GM21737 (cell line): ENCODE results near the gene ZNF598.

Experiments used
- ATAC-seq: cut with Tn5 transposase; IDR thresholded peaks from one replicate; pipeline ENCODE4 v1.9.1; 2021; ENCODE audit warnings: mild to moderate bottlenecking, moderate library complexity; ENCODE audit not compliant: unreplicated experiment

Gene ZNF598

DNA sequence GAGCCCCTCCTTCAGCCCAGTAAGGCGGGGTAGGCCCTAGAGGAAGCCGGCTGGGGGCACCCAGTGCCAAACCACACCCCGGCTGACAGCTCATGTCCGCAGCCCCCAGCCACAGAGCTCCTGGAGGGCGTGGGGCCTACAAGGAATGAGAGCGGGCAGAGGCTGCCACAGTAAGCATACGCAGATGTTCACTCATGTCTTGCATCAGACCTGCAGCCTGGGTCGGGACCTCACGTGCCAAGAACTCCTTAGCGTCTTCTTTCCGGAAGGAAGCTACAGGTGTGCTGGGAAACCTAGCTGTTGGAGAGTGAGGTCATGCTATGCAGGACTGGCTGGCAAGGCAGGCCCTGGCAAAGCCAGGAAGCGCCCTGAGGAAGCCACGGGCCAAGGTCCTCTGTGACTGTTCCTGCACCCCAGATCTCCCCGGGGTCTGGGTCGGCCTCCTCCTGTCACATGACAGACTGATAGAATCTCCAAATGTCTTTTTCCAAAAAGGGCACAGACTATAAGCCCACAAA, 1.6 kb downstream of the ZNF598 start:
- no peak for ATAC-seq

DNA sequence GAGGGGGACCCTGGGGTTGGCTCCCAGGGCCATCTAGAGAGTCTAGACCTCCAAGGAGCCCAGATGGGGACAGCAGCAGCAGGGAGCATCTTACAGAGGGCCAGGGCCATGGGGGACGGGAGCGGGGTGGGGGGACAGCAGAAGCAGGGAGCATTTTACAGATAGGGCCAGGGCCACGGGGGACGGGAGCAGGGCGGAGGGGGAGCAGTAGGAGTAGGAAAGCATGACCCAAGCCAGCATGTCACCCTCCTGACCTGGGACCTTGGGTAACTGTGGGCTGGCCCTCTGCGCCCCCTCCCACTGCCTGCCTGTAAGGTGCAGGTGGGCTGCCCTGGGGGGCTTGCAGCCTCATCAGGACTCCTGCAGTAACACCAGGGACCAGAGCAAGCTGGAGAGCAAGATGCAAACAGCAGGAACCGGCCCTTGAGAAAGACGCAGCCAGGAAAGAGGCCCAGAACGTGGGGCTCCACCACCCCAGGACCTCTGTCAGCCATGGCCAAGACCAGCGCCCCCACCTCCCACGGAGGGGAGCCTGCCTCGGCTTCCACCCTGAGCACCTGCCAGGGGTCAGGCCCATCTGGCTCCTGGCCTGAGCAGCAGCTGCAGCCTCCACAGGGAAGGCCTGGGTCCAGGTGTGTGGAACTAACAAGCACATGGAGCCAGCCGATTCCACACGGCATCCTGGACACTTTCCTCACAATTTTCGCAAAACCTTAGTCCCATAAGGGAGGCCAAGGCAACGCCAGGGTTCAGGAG, 2.4 kb downstream of the ZNF598 start:
- no peak for ATAC-seq

DNA sequence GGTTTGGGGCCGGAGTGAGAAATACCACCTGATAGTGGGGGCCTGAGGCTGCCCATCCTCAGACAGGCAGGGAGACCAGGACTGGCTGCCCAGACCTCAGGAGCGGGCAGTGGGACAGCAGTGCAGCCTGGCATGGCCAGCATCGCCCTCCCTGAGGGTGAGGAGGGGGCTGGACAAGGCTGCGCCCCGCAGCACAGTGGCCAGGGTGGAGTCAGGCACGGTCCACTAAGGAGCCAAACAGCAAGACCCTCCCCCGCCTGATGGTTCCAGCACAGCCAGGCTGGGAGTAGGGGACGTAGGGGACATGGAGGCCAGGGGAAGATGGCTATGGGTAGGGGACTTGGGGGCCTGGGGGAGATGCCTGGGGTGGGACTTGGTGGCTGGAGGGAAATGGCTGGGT, 3.3 kb downstream of the ZNF598 start:
- ATAC-seq = no peak

DNA sequence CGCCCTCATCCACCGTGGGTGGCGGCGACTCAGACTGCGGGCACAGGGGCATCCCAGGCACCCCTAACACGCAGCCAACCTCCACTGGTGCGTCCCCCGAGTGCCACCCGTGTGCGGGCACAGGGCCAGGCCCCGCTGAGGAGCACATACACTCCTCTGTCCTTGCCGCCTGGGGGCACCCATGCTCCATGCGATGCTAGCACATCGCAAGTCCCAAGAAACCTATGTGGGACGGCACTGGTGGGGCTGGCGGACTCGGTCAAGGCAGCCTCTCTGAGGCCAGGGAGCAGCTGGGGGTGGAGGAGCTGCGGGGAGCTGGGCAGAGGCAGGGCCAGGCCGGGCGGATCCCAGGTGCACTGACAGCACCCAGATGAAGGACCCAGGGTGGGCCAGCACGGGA, 4.0 kb downstream of the ZNF598 start:
- no peak for ATAC-seq

DNA sequence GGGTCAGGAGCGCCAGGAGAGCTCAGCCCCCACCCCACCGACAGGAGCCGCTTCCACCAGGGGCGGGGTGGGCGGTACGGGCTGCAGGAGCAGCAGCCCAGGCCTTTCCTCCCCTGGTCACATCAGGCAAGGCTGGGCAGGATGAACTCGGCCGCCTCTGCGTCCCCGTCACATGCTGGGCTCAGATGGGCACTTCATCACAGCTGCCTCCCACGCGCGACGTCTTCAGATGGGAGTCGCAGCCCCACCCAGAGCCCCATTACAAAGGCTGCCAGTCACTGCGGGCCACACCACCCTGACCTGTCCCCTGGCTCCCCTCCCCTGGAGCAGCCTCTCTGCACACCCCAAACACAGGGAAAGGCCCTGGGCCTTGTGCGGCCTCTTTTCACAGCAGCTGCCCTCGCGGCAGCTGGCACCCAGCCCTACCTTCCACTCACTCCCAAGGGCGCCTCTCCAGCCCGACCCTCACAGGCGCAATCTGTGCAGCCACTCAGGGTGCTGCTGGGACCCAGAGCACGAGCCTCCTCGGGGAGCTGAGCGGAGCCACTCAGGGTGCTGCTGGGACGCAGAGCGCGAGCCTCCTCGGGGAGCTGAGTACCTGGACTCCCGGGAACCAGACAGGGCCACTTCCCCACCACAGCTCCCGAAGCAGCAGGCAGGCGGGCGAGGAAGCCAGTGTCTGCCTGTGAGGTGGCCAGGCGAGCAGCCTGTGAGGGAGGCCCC, 4.7 kb downstream of the ZNF598 start:
- ATAC-seq = no peak

DNA sequence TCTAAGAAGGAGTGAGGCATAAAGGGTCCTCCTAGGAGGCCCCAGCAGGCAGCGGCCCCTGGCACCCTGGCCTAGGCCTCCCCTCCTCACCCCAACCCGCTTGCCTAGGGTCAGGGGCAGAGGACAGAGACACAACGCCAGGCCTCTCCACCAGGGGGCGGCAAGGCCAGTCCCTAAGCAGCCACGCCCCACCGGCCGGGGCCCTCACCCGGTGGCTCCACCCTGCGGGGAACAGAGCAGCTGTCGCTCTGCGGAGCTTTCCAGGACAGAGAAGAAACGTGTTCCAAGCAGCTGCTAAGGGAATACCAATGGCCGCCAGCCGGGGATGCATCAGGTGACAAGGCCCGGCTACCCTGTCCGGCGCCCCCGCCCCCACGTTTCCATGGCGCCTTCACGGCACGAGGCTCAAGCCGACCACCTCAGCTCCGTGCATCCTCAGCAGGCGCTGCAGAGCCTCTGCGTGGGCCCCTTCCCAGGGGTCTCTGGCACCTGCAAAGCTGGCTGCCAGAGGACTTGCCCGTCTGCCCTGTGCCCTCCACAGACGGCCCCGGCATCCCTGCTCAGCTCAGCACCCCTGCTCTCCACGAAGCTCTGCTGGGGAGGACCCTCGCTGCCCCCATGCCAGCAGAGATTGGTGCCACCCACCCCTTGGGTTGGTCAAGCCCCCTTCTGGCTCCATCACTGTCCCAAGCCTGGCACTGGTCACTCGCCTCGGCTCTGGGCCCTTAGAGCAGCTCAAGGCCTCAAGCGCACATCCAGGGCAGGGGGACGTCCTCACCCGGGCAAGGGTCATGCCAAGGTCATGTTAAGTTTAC, 5.6 kb downstream of the ZNF598 start:
- ATAC-seq = peak; percentile 48

DNA sequence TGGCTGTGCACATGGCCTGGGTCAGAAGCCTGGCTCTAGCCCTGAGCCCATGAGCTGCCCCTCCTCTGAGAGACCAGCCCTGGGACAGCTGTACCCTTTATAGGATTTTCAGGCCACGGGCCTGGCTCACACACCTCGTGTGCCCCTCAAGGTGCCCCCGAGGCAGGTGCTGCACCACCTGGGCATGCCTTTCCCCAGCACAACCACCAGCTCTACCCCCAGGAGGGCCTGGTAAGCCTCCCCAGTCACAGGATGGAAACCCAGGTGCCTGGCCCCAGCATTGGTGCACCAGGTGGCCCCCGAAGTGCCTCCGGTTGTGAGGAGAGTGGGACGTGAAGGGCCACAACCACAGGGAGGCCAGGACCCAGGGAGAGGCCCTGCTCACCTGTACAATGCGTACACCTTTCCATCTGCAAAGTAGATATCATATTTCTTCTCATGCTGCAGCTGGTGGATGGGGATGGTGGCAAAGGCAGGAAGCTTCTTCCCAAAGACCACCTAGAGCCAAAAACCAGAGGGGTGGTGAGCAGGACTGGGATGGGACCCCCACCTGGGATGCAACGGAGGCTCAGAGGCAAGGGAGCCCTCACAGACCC, 6.3 kb downstream of the ZNF598 start:
- no peak for ATAC-seq

DNA sequence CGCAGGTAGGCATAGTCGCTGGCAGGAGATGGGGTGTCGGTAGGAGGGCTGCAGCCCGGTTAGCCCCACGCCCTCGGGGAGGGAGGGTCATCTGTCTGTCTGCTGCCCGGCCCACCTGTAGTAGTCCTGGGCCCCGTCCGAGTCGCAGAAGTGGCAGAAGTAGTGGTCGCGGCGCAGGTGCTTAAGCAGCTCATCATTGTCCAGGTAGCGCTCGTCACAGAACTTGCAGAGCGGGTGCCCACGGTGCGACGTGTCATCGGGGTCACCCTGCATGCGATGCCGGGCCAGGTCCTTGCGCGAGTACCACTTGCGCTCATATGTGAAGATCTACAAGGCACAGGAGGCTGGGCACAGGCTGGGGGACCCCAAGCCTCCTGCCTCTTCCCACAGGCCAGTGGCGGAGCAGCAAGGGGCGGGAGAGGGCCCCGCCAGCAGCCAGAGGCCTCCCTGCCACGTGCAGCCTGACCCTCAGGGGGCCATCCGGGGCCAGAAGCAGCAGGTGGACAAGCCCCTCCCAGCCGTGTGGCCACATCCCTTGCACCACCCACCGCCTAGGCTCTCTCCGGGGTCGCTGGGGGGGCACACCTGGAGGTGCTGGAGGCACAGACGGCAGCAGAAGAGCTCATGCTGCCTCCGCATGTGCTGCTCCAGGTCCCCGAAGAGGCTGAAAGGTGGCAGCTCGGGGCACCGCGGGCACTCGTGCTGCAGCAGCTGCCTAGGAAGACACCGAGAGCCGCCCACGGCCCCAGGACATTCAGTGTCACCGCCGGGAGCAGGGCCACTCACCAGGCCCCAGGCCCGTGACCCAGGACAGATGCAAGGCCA, 7.0 kb downstream of the ZNF598 start:
- no peak for ATAC-seq

DNA sequence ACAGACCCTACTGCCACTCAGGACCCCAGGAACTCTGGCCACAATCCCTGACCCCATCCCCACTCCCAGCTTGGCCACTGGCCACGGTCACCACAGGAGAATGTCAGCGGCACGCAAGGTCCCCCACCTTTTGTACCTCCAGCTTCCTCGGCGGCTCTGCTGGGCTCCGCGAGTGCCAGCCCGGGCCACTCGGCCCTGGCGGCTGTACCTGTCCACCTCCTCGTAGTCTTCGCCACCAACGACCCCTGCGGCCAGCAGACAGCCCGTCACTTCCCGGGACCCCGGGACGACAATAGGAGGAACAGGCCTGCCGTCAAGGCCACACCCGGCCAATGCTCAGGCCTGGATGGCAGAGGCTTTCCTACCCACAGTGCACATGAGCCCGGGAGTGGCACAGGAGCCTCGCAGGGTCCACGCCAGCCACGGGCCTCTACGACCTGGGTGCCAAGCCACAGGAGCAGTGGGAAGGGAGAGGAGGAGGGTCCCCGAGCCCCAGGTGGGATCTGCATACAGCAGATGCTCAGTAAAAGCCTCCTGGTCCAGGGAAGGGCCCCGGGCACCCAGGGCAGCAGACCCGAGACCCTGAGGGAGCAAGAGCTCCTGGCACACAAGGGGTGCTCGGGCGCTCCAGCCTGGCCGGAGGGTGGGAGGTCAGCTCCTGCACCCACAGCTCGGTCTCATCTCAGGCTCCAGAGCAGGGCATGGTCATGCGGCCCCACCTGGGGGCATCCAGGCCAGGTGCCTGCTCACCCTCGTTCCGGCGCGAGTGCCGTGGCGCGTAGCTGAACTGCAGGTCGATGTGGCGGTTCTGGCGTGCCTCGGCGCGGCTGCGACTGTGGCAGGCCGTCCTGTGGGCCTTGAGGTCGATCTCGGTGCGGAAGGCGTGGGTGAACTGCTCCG, 7.9 kb downstream of the ZNF598 start:
- no peak for ATAC-seq

DNA sequence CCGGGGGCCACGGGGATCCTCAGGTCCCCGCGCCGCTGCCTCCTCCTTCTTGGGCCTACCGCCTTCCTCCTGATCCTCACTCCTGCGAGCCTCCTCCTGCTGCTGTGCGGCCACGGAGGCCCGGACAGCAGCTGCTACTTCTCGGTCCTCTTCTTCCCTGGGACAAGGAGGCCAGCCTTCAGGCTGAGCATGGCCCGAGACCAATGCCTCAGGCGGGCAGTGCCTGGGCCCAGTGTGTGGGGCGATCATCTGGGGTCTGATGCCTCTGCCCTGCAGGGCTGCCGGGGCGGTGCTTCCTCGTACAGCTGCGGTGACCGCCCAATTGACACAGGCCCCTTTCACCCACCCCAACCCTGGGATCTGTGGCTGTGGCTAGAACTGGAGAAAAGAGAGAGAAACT, 8.6 kb downstream of the ZNF598 start:
- ATAC-seq = no peak

DNA sequence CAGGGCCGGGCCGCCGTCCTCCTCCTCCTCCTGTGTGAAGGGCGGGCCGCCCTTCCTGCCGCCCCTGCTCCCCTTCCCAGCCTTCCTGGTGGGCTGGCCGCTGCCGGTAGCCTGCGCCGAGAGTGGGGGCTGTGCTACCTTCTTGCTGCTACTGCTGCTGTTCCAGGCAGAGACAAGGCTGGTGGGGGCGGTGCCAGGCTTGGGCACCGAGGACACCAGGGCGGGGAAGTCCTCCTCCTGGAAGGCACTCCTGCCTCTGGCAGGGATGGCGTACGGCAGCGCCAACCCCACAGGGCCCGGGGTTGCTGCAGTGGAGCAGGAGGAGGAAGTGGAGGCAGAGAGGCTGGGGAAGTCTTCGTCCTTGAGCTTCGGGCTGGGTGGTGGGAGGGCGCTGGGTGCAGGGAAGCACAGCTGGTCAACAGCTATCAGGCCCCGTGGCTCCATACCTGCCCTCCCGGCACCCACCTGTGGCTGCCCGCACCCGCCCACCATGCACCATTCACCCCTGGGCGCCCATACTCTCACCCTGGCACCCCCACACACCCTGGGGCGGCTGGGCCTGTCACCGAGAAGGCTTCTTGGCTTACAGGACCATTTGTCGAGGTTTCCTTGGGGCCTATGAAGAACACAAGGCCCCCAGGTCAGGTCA, 9.6 kb downstream of the ZNF598 start:
- ATAC-seq = no peak

DNA sequence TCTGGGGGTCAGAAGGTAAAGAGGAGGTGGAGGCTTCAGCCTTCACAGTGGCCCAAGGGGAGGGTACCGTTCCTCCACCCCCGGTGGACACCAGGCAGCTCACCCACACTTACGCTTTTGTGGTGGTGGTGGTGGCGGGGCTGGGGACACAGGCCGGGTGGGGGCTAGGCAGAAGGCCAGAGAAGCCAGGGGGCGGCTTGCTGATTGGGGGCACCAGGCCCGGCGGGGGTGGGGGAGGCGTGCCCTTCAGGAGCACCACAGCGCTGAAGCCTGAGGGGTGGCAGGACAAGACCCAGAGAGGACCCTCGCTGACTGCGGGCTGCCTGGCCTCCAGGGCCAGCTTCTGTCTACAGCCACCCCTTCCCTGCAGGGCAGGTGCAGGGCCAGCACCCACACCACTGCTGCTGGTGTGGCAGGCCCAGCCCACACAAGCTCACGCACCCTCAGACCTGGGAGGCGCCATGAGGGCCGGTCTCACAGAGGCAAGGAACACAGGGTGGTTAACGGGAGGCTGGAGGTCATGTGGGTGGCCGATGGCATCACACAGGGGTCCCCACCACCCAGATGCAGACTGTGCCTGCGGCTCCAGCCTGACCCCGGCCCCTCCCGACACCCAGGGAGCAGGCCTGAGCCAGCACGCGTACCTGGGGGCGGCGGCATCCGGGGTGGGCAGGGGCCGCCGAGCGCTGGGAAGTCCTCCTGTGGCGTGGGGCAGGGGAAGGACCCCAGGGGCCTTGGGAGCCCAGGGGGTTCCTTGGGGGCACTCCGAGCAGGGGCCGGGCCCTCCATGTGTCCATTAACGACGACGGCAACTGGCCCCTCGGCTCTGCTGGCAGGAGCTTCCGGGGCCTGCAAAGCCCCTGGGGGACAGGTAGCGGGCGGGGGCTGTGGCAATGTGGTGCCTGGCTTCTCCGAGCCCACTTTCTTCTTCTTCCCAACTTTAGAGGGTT, 10.5 kb downstream of the ZNF598 start:
- no peak for ATAC-seq

DNA sequence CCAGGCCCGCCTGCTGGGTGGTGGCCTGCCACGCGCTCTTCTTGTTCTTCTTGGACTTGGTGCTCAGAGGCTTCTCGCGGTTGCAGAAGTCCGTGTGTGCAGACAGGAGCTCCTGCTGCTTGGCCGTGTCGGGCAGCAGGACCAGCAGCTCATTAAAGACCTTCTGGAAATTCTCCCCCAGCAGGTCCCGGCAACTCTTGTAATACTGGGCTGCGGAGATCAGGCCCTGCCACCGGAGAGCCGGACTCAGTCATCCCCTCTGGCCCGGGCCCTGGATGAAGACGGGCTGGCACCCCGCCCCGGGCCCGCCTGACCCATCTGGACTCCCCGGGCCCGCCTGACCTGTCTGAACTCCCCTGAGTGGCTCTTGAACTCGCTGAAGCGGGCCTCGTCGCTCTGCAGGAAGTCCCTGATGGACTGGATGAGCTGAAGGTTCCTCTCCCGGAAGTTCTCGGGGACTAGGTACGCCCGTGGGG, 11.2 kb downstream of the ZNF598 start:
- ATAC-seq = no peak

DNA sequence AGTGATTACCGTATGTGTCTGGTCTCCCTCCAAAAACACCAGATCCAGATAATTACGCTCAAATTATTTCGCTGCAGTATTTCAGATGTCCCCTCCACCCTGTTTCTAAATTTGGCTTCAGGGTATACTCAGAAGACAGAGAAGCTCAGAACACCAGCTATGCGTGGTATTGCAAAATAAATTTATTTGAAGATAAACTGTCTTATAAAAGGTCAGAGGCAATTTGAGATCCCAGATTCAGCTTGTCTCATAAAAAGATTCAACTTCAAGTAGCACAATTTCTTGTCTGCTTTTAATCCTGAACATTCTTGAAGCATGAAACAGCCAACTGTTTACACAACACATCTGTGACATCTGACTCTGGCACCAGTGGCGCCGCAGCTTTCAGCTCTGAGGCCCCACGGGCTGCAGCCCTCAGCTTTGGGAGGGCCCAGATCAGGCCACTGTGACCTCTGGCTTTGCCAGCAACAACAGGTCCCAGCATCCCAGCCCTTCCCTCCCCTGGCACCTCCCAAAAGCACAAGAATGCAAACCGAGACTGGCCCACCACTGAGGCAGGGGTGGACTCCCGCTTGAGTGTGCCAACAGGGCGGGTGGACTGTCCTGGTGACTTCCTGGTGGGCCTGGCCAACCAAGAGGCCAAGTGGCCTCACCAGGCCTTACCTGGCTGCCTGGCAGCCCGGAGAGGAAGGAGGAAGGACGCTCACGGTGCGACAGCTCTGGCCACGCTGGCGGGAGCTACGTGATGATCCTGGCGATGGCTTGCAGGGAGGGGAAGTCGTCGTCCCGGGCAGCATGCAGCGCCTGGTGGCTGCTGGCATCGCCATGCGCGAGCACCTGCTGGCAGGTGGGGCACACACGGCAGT, 11.9 kb downstream of the ZNF598 start:
- no peak for ATAC-seq

DNA sequence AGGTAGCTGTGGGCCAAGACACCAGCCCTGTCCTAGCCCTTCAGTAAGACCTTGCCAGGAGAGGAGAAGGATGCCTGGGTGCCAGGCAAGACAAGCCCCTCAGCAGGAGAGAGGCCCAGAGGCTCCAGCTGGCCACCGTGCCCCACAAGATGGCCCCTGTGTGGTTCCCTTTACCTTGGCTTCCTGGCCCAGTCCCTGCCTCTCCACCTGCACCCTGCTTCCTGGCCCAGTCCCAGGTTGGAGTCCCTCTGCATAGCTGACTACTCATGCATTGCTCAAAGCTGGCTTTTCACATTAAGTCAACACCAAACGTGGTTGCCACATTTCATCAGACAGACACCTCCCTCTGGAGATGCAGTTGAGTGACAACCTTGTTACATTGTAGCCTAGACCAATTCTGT, 15.9 kb downstream of the ZNF598 start:
- ATAC-seq = no peak

DNA sequence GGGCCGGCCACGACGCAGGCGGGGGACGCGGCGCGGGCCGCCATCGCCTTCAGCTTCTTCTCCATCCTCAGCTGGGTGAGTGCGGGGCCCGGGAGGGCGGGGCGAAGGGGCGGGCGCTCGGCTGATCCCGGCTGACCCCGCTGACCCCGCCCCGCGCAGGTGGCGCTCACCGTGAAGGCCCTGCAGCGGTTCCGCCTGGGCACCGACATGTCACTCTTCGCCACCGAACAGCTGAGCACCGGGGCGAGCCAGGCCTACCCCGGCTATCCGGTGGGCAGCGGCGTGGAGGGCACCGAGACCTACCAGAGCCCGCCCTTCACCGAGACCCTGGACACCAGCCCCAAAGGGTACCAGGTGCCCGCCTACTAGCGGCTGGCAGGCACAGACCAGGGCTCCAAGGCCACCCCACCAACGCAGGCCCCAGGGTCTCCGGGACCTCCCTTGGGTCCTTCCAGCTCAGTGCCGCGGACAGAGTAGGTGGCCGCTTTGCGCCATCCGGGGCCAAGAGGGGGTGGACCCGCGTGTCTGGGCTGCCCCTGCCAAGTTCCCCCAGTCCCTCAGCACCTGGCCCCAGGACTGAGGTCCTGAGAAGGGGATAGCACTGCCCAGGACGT, 16.8 kb downstream of the ZNF598 start:
- ATAC-seq = no peak
